Upper lobe of right lung (tissue), 1 donor: ENCODE data around the gene LIPI. TPM values are rescaled to one million over a fixed set of nuclear protein-coding genes. Genes with fewer than 3 reads are reported as not detected.

Source experiments
- ATAC-seq: fragments of 200-7000 bp; cut with Tn5 transposase; one replicate; pipeline ENCODE4 v1.9.1; 2020; ENCODE audit warnings: mild to moderate bottlenecking, moderate library complexity
- DNase-seq: peaks from one replicate; pipeline ENCODE4 v3.0.0-alpha.2; 2020
- H3K27ac ChIP-seq: fragments of 200-600 bp; one replicate; pipeline ENCODE4 v1.8.0; 2022
- H3K27me3 ChIP-seq: fragments of 200-600 bp; one replicate; pipeline ENCODE4 v1.8.0; 2022; ENCODE audit warnings: mild to moderate bottlenecking
- H3K36me3 ChIP-seq: fragments of 200-600 bp; one replicate; pipeline ENCODE4 v1.8.0; 2022
- H3K4me1 ChIP-seq: fragments of 200-600 bp; one replicate; pipeline ENCODE4 v1.8.0; 2022
- H3K4me3 ChIP-seq: fragments of 200-600 bp; one replicate; pipeline ENCODE4 v1.8.0; 2022; ENCODE audit warnings: mild to moderate bottlenecking
- H3K9me3 ChIP-seq: fragments of 200-600 bp; one replicate; pipeline ENCODE4 v1.8.0; 2022
- CTCF ChIP-seq: fragments of 200-600 bp; IDR thresholded peaks from one replicate; pipeline ENCODE4 v1.8.0; 2022; ENCODE audit warnings: antibody characterized with exemption
- intact Hi-C: fragments of 100-400 bp; cut with DNase I; formaldehyde crosslinking; loops from one replicate; pipeline ENCODE4 v1.11.0; 2022
- total RNA-seq: library from RNA; stranded (reverse); fragmentation: NEBNext Ultra II Directional; extraction: Animal tissue kit (Norgen Biotek cat#: 25700); gene quantifications from one replicate; pipeline ENCODE4 v1.2.1, GENCODE V29; 2021
- donor health status: DM: no; HTN: yes; CAD: no; lungs with severe emphysema.

LIPI gene
- total RNA-seq, 1 donor from 2014 or later = not detected

GRCh38 chr21:14243874-14244273 is 33.1 kb upstream of the LIPI start:
- peak; percentile 76 for ATAC-seq
- no peak overlapping the region for H3K27ac ChIP-seq
- no peak for TF ChIP-seq CTCF
- no peaks in the 10 kb centered on the region for H3K36me3 ChIP-seq
- H3K9me3 ChIP-seq = no peaks in the 10 kb centered on the region
- H3K4me1 ChIP-seq = no peaks in the 10 kb centered on the region
- intact Hi-C loops = no loop called here
- no peak for DNase-seq
- no peak overlapping the region for H3K4me3 ChIP-seq
- no peaks in the 10 kb centered on the region for H3K27me3 ChIP-seq

DNA sequence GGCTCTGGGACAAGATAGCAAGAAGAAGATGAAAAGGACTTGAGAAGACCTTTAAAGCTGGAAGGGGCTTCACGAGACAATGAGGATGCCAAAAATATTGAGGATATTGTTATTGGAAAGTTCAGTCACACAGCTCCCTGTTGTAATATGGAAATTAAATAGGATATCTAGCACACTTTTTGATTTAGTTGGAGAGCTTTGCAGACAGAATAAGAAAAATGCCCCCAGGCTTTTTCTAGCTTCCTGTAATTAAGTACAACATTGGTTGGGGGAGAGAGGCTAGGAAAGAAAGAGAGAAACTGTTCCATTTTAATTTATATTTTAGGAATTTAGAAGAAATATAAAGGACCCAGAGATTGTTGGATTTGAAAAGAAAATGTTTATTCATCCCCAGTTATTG is 32.7 kb upstream of the LIPI start:
- ATAC-seq (no peak), DNase-seq (no peak)
- no peaks in the 10 kb centered on the region for H3K36me3 ChIP-seq
- intact Hi-C loops = no loop called here
- H3K4me1 ChIP-seq = no peaks in the 10 kb centered on the region
- no peak overlapping the region for H3K27ac ChIP-seq
- H3K27me3 ChIP-seq = no peaks in the 10 kb centered on the region
- H3K9me3 ChIP-seq = no peaks in the 10 kb centered on the region
- TF ChIP-seq CTCF = no peak
- H3K4me3 ChIP-seq = no peak overlapping the region

DNA sequence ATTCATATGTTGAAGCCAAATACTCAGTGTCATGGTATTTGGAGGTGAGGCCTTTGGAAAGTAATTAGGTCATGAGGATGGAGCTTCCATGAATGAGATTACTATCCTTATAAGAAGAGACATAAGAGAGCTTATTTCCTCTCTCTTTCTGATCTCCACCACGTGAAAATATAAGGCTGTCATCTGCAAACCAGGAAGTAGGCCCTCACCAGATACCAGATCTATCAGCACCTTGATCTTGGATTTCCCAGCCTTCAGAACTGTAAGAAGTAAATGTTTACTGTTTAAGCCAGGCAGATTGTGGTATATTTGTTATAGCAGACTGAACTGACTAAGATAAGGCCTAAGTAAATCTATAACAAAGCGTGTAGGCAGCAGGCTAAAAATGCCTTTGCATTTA is 30.5 kb upstream of the LIPI start:
- intact Hi-C loops = no loop called here
- DNase-seq = no peak
- no peak for ATAC-seq

GRCh38 chr21:14239281-14239680 is 28.5 kb upstream of the LIPI start:
- DNase-seq = no peak
- ATAC-seq = no peak

More for the DNA sequence above, 30.5 kb upstream of the LIPI start:
- no peak for TF ChIP-seq CTCF
- Histone ChIP-seq H3K36me3 (no peaks in the 10 kb centered on the region), H3K9me3 (no peaks in the 10 kb centered on the region), H3K4me1 (no peaks in the 10 kb centered on the region), H3K4me3 (no peak overlapping the region), H3K27me3 (no peaks in the 10 kb centered on the region), H3K27ac (no peak overlapping the region)

GRCh38 chr21:14236180-14236579 is 25.4 kb upstream of the LIPI start:
- DNase-seq (no peak), ATAC-seq (no peak)
- TF ChIP-seq CTCF = no peak
- H3K36me3 ChIP-seq = no peaks in the 10 kb centered on the region
- H3K4me1 ChIP-seq = no peaks in the 10 kb centered on the region
- H3K27ac ChIP-seq = no peak overlapping the region
- no peak overlapping the region for H3K4me3 ChIP-seq
- intact Hi-C loops = no loop called here
- no peaks in the 10 kb centered on the region for H3K27me3 ChIP-seq
- H3K9me3 ChIP-seq = no peaks in the 10 kb centered on the region

More at GRCh38 chr21:14239281-14239680, 28.5 kb upstream of the LIPI start:
- Histone ChIP-seq H3K4me3 (no peak overlapping the region), H3K27me3 (no peaks in the 10 kb centered on the region), H3K36me3 (no peaks in the 10 kb centered on the region), H3K27ac (no peak overlapping the region), H3K9me3 (no peaks in the 10 kb centered on the region), H3K4me1 (no peaks in the 10 kb centered on the region)
- intact Hi-C loops = no loop called here
- TF ChIP-seq CTCF = no peak

DNA sequence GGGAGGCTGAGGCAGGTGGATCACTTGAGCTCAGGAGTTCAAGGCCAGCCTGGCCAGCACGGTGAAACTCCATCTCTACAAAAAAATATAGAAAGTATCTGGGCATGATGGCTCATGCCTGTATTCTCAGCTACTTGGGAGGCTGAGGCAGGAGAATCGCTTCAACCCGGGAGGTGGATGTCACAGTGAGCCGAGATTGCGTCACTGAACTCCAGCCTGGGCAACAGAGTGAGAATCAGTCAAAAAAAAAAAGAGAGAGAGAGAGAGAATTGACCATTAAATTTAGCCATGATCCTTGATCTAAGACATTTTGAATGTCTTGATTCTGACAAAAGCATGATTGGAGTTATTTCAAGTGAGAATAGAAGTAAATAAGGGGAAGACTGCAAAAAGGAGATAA is 24.3 kb upstream of the LIPI start:
- H3K4me1 ChIP-seq = no peaks in the 10 kb centered on the region

More for the DNA sequence above, 24.3 kb upstream of the LIPI start:
- no peak for DNase-seq
- no peak overlapping the region for H3K4me3 ChIP-seq
- H3K27me3 ChIP-seq = no peaks in the 10 kb centered on the region
- H3K9me3 ChIP-seq = no peaks in the 10 kb centered on the region
- no peak overlapping the region for H3K27ac ChIP-seq
- intact Hi-C loops = no loop called here
- no peak for ATAC-seq
- H3K36me3 ChIP-seq = no peaks in the 10 kb centered on the region
- no peak for TF ChIP-seq CTCF
